ENCODE data around the gene SLCO1A2.
"Not testable (repeated sequence)": the region's sequence is repeated elsewhere in the genome, so short reads cannot be mapped to it uniquely, and the experiment has no call there.

The SLCO1A2 gene

DNA sequence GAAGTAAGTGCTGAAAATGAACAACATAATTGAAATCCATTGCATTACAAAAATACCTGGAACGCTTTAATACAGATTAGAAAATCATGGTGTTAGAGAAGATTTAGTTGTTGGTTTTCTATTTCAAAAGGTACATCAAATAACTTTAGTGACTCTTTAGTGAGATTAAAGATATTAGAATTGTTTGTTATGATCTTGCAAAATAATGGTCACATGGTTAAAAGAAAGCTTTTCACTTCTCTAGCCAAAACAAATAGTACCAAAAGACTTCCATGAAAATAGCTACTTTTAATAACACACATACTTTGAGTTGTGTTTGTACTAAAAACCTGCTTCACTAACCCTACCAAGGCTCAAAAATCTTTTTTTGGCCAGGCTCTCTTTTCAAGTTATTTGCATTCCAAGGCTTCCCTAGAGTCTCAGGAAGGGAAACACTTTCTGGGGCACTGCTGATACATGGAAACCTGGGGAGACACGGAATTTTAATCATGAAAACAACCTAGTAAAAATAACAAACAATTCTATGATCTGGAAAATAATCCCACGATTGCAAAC is at the start of gene SLCO1A2:
SLCO1A2 (minus strand) TSS at position 147 of the 555 bp plus-strand sequence. CDS start 270 bp downstream, outside the sequence.
- Histone ChIP-seq H3K79me2 (ENCODE audit: insufficient read depth, low read length) (no peaks in the 10 kb centered on the region), H2AFZ (ENCODE audit: low read length) (no peak within 1 kb of the TSS), H3K9me2 (replicated peaks; ENCODE audit: low read depth, low read length) (no peaks in the 10 kb centered on the region), H3K4me2 (ENCODE audit: low read depth, low read length, poor library complexity, severe bottlenecking) (no peak within 1 kb of the TSS), H3K4me1 (ENCODE audit: insufficient read depth, low read length, poor library complexity, severe bottlenecking) (no peaks in the 10 kb centered on the region), H3K4me3 (ENCODE audit: low read length, poor library complexity, severe bottlenecking) (no peak within 1 kb of the TSS), H3F3A (ENCODE audit: low read depth) (no peaks in the 10 kb centered on the region), H3K36me3 (ENCODE audit: insufficient read depth, low read length) (no peaks in the 10 kb centered on the region), H3K27me3 (ENCODE audit: insufficient read depth, low read length, poor library complexity, severe bottlenecking) (no peaks in the 10 kb centered on the region), H3K9me3 (ENCODE audit: insufficient read depth, low read depth, low read length) (no peaks in the 10 kb centered on the region), H4K20me1 (ENCODE audit: insufficient read depth, low read length, poor library complexity, severe bottlenecking) (no peaks in the 10 kb centered on the region), H3K9ac (ENCODE audit: low read depth, low read length, poor library complexity, severe bottlenecking) (no peak within 1 kb of the TSS)
- TF ChIP-seq EZH2phosphoT487 (IDR thresholded peaks at IDR 0.05; ENCODE audit: borderline replicate concordance) = no peak
- TF ChIP-seq, protein P1, sequence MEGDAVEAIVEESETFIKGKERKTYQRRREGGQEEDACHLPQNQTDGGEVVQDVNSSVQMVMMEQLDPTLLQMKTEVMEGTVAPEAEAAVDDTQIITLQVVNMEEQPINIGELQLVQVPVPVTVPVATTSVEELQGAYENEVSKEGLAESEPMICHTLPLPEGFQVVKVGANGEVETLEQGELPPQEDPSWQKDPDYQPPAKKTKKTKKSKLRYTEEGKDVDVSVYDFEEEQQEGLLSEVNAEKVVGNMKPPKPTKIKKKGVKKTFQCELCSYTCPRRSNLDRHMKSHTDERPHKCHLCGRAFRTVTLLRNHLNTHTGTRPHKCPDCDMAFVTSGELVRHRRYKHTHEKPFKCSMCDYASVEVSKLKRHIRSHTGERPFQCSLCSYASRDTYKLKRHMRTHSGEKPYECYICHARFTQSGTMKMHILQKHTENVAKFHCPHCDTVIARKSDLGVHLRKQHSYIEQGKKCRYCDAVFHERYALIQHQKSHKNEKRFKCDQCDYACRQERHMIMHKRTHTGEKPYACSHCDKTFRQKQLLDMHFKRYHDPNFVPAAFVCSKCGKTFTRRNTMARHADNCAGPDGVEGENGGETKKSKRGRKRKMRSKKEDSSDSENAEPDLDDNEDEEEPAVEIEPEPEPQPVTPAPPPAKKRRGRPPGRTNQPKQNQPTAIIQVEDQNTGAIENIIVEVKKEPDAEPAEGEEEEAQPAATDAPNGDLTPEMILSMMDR (conservative IDR thresholded peaks at IDR 0.05; ENCODE audit: low read length) = no peak

- Histone ChIP-seq H3K4me3 (ENCODE audit: low read length, poor library complexity, severe bottlenecking) (no peak overlapping the region), H3K4me2 (ENCODE audit: low read depth, low read length, poor library complexity, severe bottlenecking) (no peak overlapping the region), H3K9me2 (replicated peaks; ENCODE audit: low read depth, low read length) (no peaks in the 10 kb centered on the region), H3F3A (ENCODE audit: low read depth) (no peaks in the 10 kb centered on the region), H3K79me2 (ENCODE audit: insufficient read depth, low read length) (no peaks in the 10 kb centered on the region), H3K36me3 (ENCODE audit: insufficient read depth, low read length) (no peaks in the 10 kb centered on the region), H3K27me3 (ENCODE audit: insufficient read depth, low read length, poor library complexity, severe bottlenecking) (no peaks in the 10 kb centered on the region), H4K20me1 (ENCODE audit: insufficient read depth, low read length, poor library complexity, severe bottlenecking) (no peaks in the 10 kb centered on the region), H3K4me1 (ENCODE audit: insufficient read depth, low read length, poor library complexity, severe bottlenecking) (no peaks in the 10 kb centered on the region), H3K9me3 (ENCODE audit: insufficient read depth, low read depth, low read length) (no peaks in the 10 kb centered on the region), H3K9ac (ENCODE audit: low read depth, low read length, poor library complexity, severe bottlenecking) (no peak overlapping the region), H2AFZ (ENCODE audit: low read length) (no peak overlapping the region)
- TF ChIP-seq, protein P1 (conservative IDR thresholded peaks at IDR 0.05; ENCODE audit: low read length) = no peak
- TF ChIP-seq EZH2phosphoT487 (IDR thresholded peaks at IDR 0.05; ENCODE audit: borderline replicate concordance) = no peak
These were observed 49.5 kb upstream of the SLCO1A2 start for GRCh38 chr12:21384261-21384660.

DNA sequence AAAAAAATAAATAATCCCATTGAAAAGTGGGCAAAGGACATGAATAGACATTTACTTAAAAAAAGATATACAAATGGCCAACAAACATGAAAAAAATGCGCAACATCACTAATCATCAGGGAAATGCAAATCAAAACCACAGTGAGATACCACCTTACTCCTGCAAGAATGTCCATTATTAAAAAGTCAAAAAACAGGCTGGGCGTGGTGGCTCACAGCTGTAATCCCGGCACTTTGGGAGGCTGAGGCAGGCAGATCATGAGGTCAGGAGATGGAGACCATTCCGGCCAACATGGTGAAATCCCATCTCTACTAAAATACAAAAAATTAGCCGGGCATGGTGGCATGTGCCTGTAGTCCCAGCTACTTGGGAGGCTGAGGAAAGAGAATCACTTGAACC is 46.6 kb upstream of the SLCO1A2 start:
- not testable (repeated sequence) for H3K36me3 ChIP-seq (ENCODE audit: insufficient read depth, low read length); H3K4me2 ChIP-seq (ENCODE audit: low read depth, low read length, poor library complexity, severe bottlenecking); H3K9me2 ChIP-seq (replicated peaks; ENCODE audit: low read depth, low read length); H3K4me1 ChIP-seq (ENCODE audit: insufficient read depth, low read length, poor library complexity, severe bottlenecking); H3K9me3 ChIP-seq (ENCODE audit: insufficient read depth, low read depth, low read length); H3F3A ChIP-seq (ENCODE audit: low read depth); H2AFZ ChIP-seq (ENCODE audit: low read length); H3K27me3 ChIP-seq (ENCODE audit: insufficient read depth, low read length, poor library complexity, severe bottlenecking); H4K20me1 ChIP-seq (ENCODE audit: insufficient read depth, low read length, poor library complexity, severe bottlenecking); H3K79me2 ChIP-seq (ENCODE audit: insufficient read depth, low read length); H3K4me3 ChIP-seq (ENCODE audit: low read length, poor library complexity, severe bottlenecking); H3K9ac ChIP-seq (ENCODE audit: low read depth, low read length, poor library complexity, severe bottlenecking)

- H3F3A ChIP-seq (ENCODE audit: low read depth) = no peaks in the 10 kb centered on the region
- no peak overlapping the region for H3K4me3 ChIP-seq (ENCODE audit: low read length, poor library complexity, severe bottlenecking)
- H3K9me2 ChIP-seq (replicated peaks; ENCODE audit: low read depth, low read length) = no peaks in the 10 kb centered on the region
- no peak overlapping the region for H2AFZ ChIP-seq (ENCODE audit: low read length)
- no peak overlapping the region for H3K4me2 ChIP-seq (ENCODE audit: low read depth, low read length, poor library complexity, severe bottlenecking)
- no peaks in the 10 kb centered on the region for H3K36me3 ChIP-seq (ENCODE audit: insufficient read depth, low read length)
- TF ChIP-seq, protein P1 (conservative IDR thresholded peaks at IDR 0.05; ENCODE audit: low read length) = no peak
- no peak for TF ChIP-seq EZH2phosphoT487 (IDR thresholded peaks at IDR 0.05; ENCODE audit: borderline replicate concordance)
- H3K4me1 ChIP-seq (ENCODE audit: insufficient read depth, low read length, poor library complexity, severe bottlenecking) = no peaks in the 10 kb centered on the region
- H3K79me2 ChIP-seq (ENCODE audit: insufficient read depth, low read length) = no peaks in the 10 kb centered on the region
- no peaks in the 10 kb centered on the region for H3K9me3 ChIP-seq (ENCODE audit: insufficient read depth, low read depth, low read length)
- no peak overlapping the region for H3K9ac ChIP-seq (ENCODE audit: low read depth, low read length, poor library complexity, severe bottlenecking)
- H4K20me1 ChIP-seq (ENCODE audit: insufficient read depth, low read length, poor library complexity, severe bottlenecking) = no peaks in the 10 kb centered on the region
- no peaks in the 10 kb centered on the region for H3K27me3 ChIP-seq (ENCODE audit: insufficient read depth, low read length, poor library complexity, severe bottlenecking)
These were observed 44.5 kb upstream of the SLCO1A2 start for GRCh38 chr12:21379218-21379617.

Data from Loucy (cell line).